GM23248 (cell line): ENCODE results near the gene ZNF398. TPM values are rescaled to one million over a fixed set of nuclear protein-coding genes. Genes with fewer than 3 reads are reported as not detected.

Experiments
- DNase-seq: peaks from one replicate; pipeline ENCODE4 v3.0.0-alpha.2; 2015
- H2AFZ ChIP-seq: fragments of 200-600 bp; sonication (generic); 2 replicates; pipeline ENCODE4 v1.6.1; 2016; ENCODE audit warnings: antibody characterized with exemption
- H3F3A ChIP-seq: fragments of 200-600 bp; sonication (generic); 2 replicates; pipeline ENCODE4 v1.6.1; 2016; ENCODE audit warnings: mild to moderate bottlenecking, antibody characterized with exemption, mixed run types; ENCODE audit not compliant: insufficient read depth
- H3K27ac ChIP-seq: fragments of 200-600 bp; sonication (generic); 2 replicates; pipeline ENCODE4 v1.5.1; 2016; ENCODE audit warnings: mild to moderate bottlenecking
- H3K27me3 ChIP-seq: fragments of 200-600 bp; sonication (generic); replicated peaks from 2 replicates; pipeline ENCODE4 v1.6.1; 2016; ENCODE audit warnings: mild to moderate bottlenecking; ENCODE audit not compliant: insufficient read depth
- H3K36me3 ChIP-seq: fragments of 200-600 bp; sonication (generic); 2 replicates; pipeline ENCODE4 v1.6.1; 2016; ENCODE audit warnings: low read depth, mild to moderate bottlenecking
- H3K4me1 ChIP-seq: fragments of 200-600 bp; sonication (generic); 2 replicates; pipeline ENCODE4 v1.6.1; 2016; ENCODE audit warnings: mild to moderate bottlenecking; ENCODE audit not compliant: insufficient read depth
- H3K4me2 ChIP-seq: fragments of 200-600 bp; sonication (generic); one replicate; pipeline ENCODE4 v1.6.1; 2016; ENCODE audit warnings: mild to moderate bottlenecking; ENCODE audit not compliant: unreplicated experiment
- H3K4me3 ChIP-seq: fragments of 200-600 bp; sonication (generic); 2 replicates; pipeline ENCODE4 v1.5.1; 2016; ENCODE audit warnings: mild to moderate bottlenecking
- H3K79me2 ChIP-seq: fragments of 200-600 bp; sonication (generic); 2 replicates; pipeline ENCODE4 v1.6.1; 2016; ENCODE audit warnings: mild to moderate bottlenecking; ENCODE audit not compliant: insufficient read depth
- H3K9ac ChIP-seq: fragments of 200-600 bp; sonication (generic); 2 replicates; pipeline ENCODE4 v1.6.1; 2016; ENCODE audit warnings: mild to moderate bottlenecking
- H3K9me2 ChIP-seq: fragments of 200-600 bp; sonication (generic); 2 replicates; pipeline ENCODE4 v1.6.1; 2016; ENCODE audit warnings: mixed run types, mild to moderate bottlenecking, moderate library complexity; ENCODE audit not compliant: insufficient read depth
- H3K9me3 ChIP-seq: fragments of 200-600 bp; sonication (generic); one replicate; pipeline ENCODE4 v1.6.1; 2017; ENCODE audit warnings: low read depth
- H4K20me1 ChIP-seq: fragments of 200-600 bp; sonication (generic); 2 replicates; pipeline ENCODE4 v1.6.0; 2016; ENCODE audit not compliant: insufficient read depth
- EZH2 ChIP-seq: fragments of 200-600 bp; sonication (generic); IDR thresholded peaks from 2 replicates; pipeline ENCODE4 v1.6.1; 2018; ENCODE audit warnings: antibody characterized with exemption, mild to moderate bottlenecking; ENCODE audit not compliant: insufficient read depth, poor library complexity, severe bottlenecking
- EZH2phosphoT487 ChIP-seq: fragments of 200-600 bp; sonication (generic); IDR thresholded peaks from 2 replicates; pipeline ENCODE4 v1.6.1; 2018; ENCODE audit warnings: antibody characterized with exemption, moderate library complexity, mild to moderate bottlenecking, low read depth; ENCODE audit not compliant: insufficient read depth
- WGBS, 2 experiments: methylation state at CpG; one replicate each; pipeline ENCODE4 v1.1.6; 2015 to 2017; ENCODE audit warnings: low lambda C conversion rate in 2 of 2, low coverage in 1 of 2; ENCODE audit errors: missing lambda C conversion rate in 2 of 2; 5-methylcytosine and 5-hydroxymethylcytosine counted together
- in situ Hi-C: fragments of 300-500 bp; cut with MboI; formaldehyde crosslinking; loops from 2 replicates; pipeline ENCODE4 v1.15.0; 2020
- polyA plus RNA-seq: library from polyadenylated mRNA; unstranded; fragments of >200 nt; fragmentation: Nextera tagmentation; extraction: Ambion mirVana; gene quantifications from 2 replicates; pipeline ENCODE4 v1.2.1, GENCODE V29; 2016
- total RNA-seq: library from RNA; depleted of rRNA; stranded (reverse); fragments of >200 nt; shearing (Covaris generic); gene quantifications from 2 replicates; pipeline ENCODE4 v1.2.3, GENCODE V29; 2014

The ZNF398 gene
- total and polyA plus RNA-seq, 2 experiments from 2014 or later: 6.7 to 12.5 TPM

GRCh38 chr7:149196151-149196704 is 49.0 kb downstream of the ZNF398 start:
- WGBS, 2 experiments: 1% methylated on average over 17 of the region's 17 CpGs
- peaks cover 65% of the 10 kb centered on the region for H3K79me2 ChIP-seq
- no peaks in the 10 kb centered on the region for H3K9me3 ChIP-seq
- H3K4me3 ChIP-seq: peak overlapping the region; percentile 93
- H3K36me3 ChIP-seq: peaks cover 23% of the 10 kb centered on the region
- peak overlapping the region; percentile 66 for H2AFZ ChIP-seq
- H3K9me2 ChIP-seq: no peaks in the 10 kb centered on the region
- peak overlapping the region; percentile 88 for H3K9ac ChIP-seq
- H4K20me1 ChIP-seq: no peaks in the 10 kb centered on the region
- peaks cover 11% of the 10 kb centered on the region for H3K4me1 ChIP-seq
- H3K27me3 ChIP-seq: no peaks in the 10 kb centered on the region
- peak overlapping the region; percentile 95 for H3K4me2 ChIP-seq
- H3K27ac ChIP-seq: peak overlapping the region; percentile 78
- DNase-seq: peak; percentile 42
- in situ Hi-C loops: no loop called here
- H3F3A ChIP-seq: peaks cover 7% of the 10 kb centered on the region; the same call in 1 of the 2 replicates
- TF ChIP-seq EZH2: no peak
- TF ChIP-seq EZH2phosphoT487: no peak

GRCh38 chr7:149196705-149197171 is 49.5 kb downstream of the ZNF398 start:
- peaks cover 11% of the 10 kb centered on the region for H3K4me1 ChIP-seq
- H2AFZ ChIP-seq: peak overlapping the region; percentile 66; the same call in 1 of the 2 replicates
- peaks cover 23% of the 10 kb centered on the region for H3K36me3 ChIP-seq
- H3K27ac ChIP-seq: peak overlapping the region; percentile 78
- DNase-seq: peak; percentile 77
- in situ Hi-C loops: no loop called here
- H4K20me1 ChIP-seq: no peaks in the 10 kb centered on the region
- H3K79me2 ChIP-seq: peaks cover 71% of the 10 kb centered on the region
- H3K9me2 ChIP-seq: no peaks in the 10 kb centered on the region
- H3K9ac ChIP-seq: peak overlapping the region; percentile 88
- no peaks in the 10 kb centered on the region for H3K27me3 ChIP-seq
- H3K4me3 ChIP-seq: peak overlapping the region; percentile 93
- TF ChIP-seq EZH2phosphoT487 (no peak), EZH2 (no peak)
- no peaks in the 10 kb centered on the region for H3K9me3 ChIP-seq
- peak overlapping the region; percentile 95 for H3K4me2 ChIP-seq
- WGBS, 2 experiments: 1 to 2% methylated on average over 6 to 7 of the region's 7 CpGs
- H3F3A ChIP-seq: peaks cover 7% of the 10 kb centered on the region; the same call in 1 of the 2 replicates

- no peaks in the 10 kb centered on the region for H3K9me3 ChIP-seq
- no peak overlapping the region for H2AFZ ChIP-seq
- H3K4me1 ChIP-seq: peaks cover 11% of the 10 kb centered on the region
- no peak overlapping the region for H3K27ac ChIP-seq
- peaks cover 80% of the 10 kb centered on the region for H3K79me2 ChIP-seq
- WGBS, 2 experiments: 85 to 87% methylated on average over 4 of the region's 4 CpGs
- H3K36me3 ChIP-seq: peaks cover 23% of the 10 kb centered on the region
- in situ Hi-C loops: no loop called here
- no peaks in the 10 kb centered on the region for H3K27me3 ChIP-seq
- no peaks in the 10 kb centered on the region for H4K20me1 ChIP-seq
- no peak for DNase-seq
- no peak overlapping the region for H3K4me3 ChIP-seq
- no peaks in the 10 kb centered on the region for H3K9me2 ChIP-seq
- TF ChIP-seq EZH2phosphoT487 (no peak), EZH2 (no peak)
- peak overlapping the region; percentile 88; the same call in 1 of the 2 replicates for H3K9ac ChIP-seq
- H3K4me2 ChIP-seq: peak overlapping the region; percentile 95
- peaks cover 7% of the 10 kb centered on the region; the same call in 1 of the 2 replicates for H3F3A ChIP-seq
These were observed 50.4 kb downstream of the ZNF398 start for GRCh38 chr7:149197675-149198074.

- no peak overlapping the region for H3K4me3 ChIP-seq
- H4K20me1 ChIP-seq: no peaks in the 10 kb centered on the region
- H3K4me1 ChIP-seq: peaks cover 11% of the 10 kb centered on the region
- WGBS, 2 experiments: 93 to 95% methylated on average over 20 to 22 of the region's 22 CpGs
- H2AFZ ChIP-seq: no peak overlapping the region
- H3K27ac ChIP-seq: no peak overlapping the region
- H3K4me2 ChIP-seq: no peak overlapping the region
- DNase-seq: no peak
- no peaks in the 10 kb centered on the region for H3K9me2 ChIP-seq
- no peaks in the 10 kb centered on the region for H3K9me3 ChIP-seq
- H3F3A ChIP-seq: peaks cover 11% of the 10 kb centered on the region; the same call in 1 of the 2 replicates
- H3K79me2 ChIP-seq: peaks cover 86% of the 10 kb centered on the region
- no peak overlapping the region for H3K9ac ChIP-seq
- H3K36me3 ChIP-seq: peaks cover 29% of the 10 kb centered on the region
- in situ Hi-C loops: no loop called here
- TF ChIP-seq EZH2phosphoT487 (no peak), EZH2 (no peak)
- H3K27me3 ChIP-seq: no peaks in the 10 kb centered on the region
These were observed 51.0 kb downstream of the ZNF398 start for GRCh38 chr7:149198161-149198816.
